ENCODE results near the gene MISP3. TPM values are rescaled to one million over a fixed set of nuclear protein-coding genes. Genes with fewer than 3 reads are reported as not detected.

MISP3 gene
- total and polyA plus RNA-seq, 2 of the 8 experiments (the other 6 are each of a cell fraction or from before 2014, with no cell fraction given) = 0.74 to 1.4 TPM

- no peak for TF ChIP-seq CHD7 (IDR thresholded peaks at IDR 0.05; ENCODE audit: insufficient replicate concordance, low read length)
- TF ChIP-seq EP300 (IDR thresholded peaks at IDR 0.05; ENCODE audit: borderline replicate concordance in 1 of 2, low read depth in 2 of 2, low read length in 2 of 2) = no peak
- TF ChIP-seq SIRT6 (IDR thresholded peaks at IDR 0.05; ENCODE audit: low read length) = no peak
- no peak for TF ChIP-seq MAFK (IDR thresholded peaks at IDR 0.05; ENCODE audit: low read depth, low read length)
- TF ChIP-seq KDM5A (IDR thresholded peaks at IDR 0.05; ENCODE audit: low read length) = no peak
- TF ChIP-seq ASH2L (IDR thresholded peaks at IDR 0.05; ENCODE audit: low read length) = no peak
- no peak for TF ChIP-seq HDAC6 (IDR thresholded peaks at IDR 0.05; ENCODE audit: low read depth, low read length)
- no peak for TF ChIP-seq EZH2 (IDR thresholded peaks at IDR 0.05; ENCODE audit: low read depth, low read length, severe bottlenecking)
- no peak for TF ChIP-seq POLR2A (IDR thresholded peaks at IDR 0.05; ENCODE audit: control extremely low read depth in 1 of 2, low read depth in 2 of 2, low read length in 2 of 2)
- TF ChIP-seq MAX (IDR thresholded peaks at IDR 0.05) = no peak
- TF ChIP-seq NRF1 (IDR thresholded peaks at IDR 0.05; ENCODE audit: low read depth, low read length) = no peak
These were observed 39.6 kb downstream of the MISP3 start (continued) for GRCh38 chr19:14112051-14112808.
